Measurements from ENCODE around the gene MAST4. TPM values are rescaled to one million over a fixed set of nuclear protein-coding genes. Genes with fewer than 3 reads are reported as not detected.

MAST4 gene
- total RNA-seq, 2 donors from 2014 or later: 9.5 to 20.8 TPM

DNA sequence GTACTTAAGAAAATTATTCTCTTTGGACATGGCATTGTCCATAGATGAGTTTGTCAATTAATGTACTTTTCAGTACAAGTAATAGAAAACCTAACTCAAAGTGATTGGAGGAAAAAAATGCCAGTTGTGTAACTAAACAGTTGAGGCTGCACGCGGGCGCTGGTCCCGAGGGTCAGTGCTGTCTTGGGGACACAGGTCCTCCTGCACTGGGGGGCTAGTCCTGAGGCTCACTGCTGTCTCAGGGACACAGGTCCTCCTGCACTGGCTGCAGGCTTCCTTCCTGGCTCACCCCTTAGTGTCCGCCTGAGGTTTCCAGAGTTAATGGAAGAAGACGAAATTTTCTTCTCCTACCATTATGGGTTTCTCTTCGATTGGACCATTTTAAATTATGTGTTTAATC, 319.3 kb downstream of the MAST4 start:
- no peak overlapping the region for H3K9ac ChIP-seq (ENCODE audit: low read depth in 2 of 2, low read length in 2 of 2)
- H3K9me3 ChIP-seq: no peaks in the 10 kb centered on the region
- intact Hi-C loops (cut with DNase I): no loop called here
- no peaks in the 10 kb centered on the region for H3K36me3 ChIP-seq
- H3K27ac ChIP-seq: no peak overlapping the region
- DNase-seq: no peak
- H3K27me3 ChIP-seq: no peaks in the 10 kb centered on the region
- H3K4me3 ChIP-seq: no peak overlapping the region
- no peak for TF ChIP-seq CTCF (IDR thresholded peaks at IDR 0.05)
- H3K4me1 ChIP-seq: no peaks in the 10 kb centered on the region

- Histone ChIP-seq H3K9me3 (no peaks in the 10 kb centered on the region), H3K4me1 (no peaks in the 10 kb centered on the region), H3K4me3 (no peak overlapping the region), H3K27me3 (no peaks in the 10 kb centered on the region), H3K27ac (no peak overlapping the region), H3K9ac (ENCODE audit: low read depth in 2 of 2, low read length in 2 of 2) (no peak overlapping the region), H3K36me3 (no peaks in the 10 kb centered on the region)
- TF ChIP-seq CTCF (IDR thresholded peaks at IDR 0.05): no peak
- intact Hi-C loops (cut with DNase I): no loop called here
- DNase-seq: no peak
Observed at GRCh38 chr5:66922881-66923280, 326.7 kb downstream of the MAST4 start.

GRCh38 chr5:66923457-66923856, 327.3 kb downstream of the MAST4 start:
- intact Hi-C loops (cut with DNase I): no loop called here
- Histone ChIP-seq H3K27me3 (no peaks in the 10 kb centered on the region), H3K9ac (ENCODE audit: low read depth in 2 of 2, low read length in 2 of 2) (no peak overlapping the region), H3K4me1 (no peaks in the 10 kb centered on the region), H3K36me3 (no peaks in the 10 kb centered on the region), H3K9me3 (no peaks in the 10 kb centered on the region), H3K4me3 (no peak overlapping the region), H3K27ac (no peak overlapping the region)
- no peak for DNase-seq
- no peak for TF ChIP-seq CTCF (IDR thresholded peaks at IDR 0.05)

DNA sequence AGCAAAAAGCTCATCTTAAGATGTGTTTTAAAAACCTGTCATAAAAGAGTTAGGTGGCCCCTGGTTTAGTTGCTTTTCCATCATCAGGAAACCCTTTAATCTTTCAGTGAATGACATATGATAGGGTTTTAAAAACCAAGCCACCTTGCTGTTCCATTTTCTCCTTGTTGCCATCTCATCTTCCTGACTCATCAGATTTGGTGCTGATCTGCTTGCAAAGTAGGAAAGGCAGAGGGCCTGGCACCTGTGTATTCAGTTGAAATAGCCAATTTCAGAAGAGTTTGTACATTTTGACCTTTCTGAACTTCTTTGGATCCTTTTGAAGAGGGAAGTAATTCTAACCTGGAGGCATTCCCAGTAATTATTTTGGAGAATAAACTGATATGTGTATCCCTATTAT, 327.7 kb downstream of the MAST4 start:
- H3K36me3 ChIP-seq: no peaks in the 10 kb centered on the region
- no peak for DNase-seq
- no peaks in the 10 kb centered on the region for H3K9me3 ChIP-seq
- intact Hi-C loops (cut with DNase I): no loop called here
- H3K4me3 ChIP-seq: no peak overlapping the region
- no peaks in the 10 kb centered on the region for H3K27me3 ChIP-seq
- H3K27ac ChIP-seq: no peak overlapping the region
- TF ChIP-seq CTCF (IDR thresholded peaks at IDR 0.05): no peak
- H3K4me1 ChIP-seq: no peaks in the 10 kb centered on the region
- no peak overlapping the region for H3K9ac ChIP-seq (ENCODE audit: low read depth in 2 of 2, low read length in 2 of 2)

GRCh38 chr5:66927140-66927539, 330.9 kb downstream of the MAST4 start:
- Histone ChIP-seq H3K27ac (no peak overlapping the region), H3K27me3 (no peaks in the 10 kb centered on the region), H3K4me3 (no peak overlapping the region), H3K9ac (ENCODE audit: low read depth in 2 of 2, low read length in 2 of 2) (no peak overlapping the region), H3K36me3 (no peaks in the 10 kb centered on the region), H3K4me1 (no peaks in the 10 kb centered on the region), H3K9me3 (no peaks in the 10 kb centered on the region)
- TF ChIP-seq CTCF (IDR thresholded peaks at IDR 0.05): no peak
- intact Hi-C loops (cut with DNase I): no loop called here
- DNase-seq: no peak

DNA sequence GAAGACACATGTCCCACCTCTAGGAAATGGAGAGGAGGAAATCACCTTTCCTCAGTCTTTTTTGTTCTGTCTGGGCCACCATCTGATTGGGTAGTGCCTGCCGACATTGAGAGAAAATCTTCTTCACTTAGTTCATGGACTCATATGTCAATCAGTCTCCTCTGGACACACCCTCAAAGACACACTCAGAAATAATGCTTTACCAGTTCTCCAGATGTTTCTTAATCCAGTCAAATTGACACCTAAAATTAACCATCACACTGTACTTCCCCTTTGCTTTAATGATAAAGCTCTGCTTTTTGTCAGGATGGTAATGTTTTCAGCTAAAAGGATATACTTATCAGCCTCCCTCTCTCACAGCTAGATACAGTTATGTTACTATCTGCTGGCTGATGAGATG, 333.1 kb downstream of the MAST4 start:
- Histone ChIP-seq H3K4me1 (no peaks in the 10 kb centered on the region), H3K9ac (ENCODE audit: low read depth in 2 of 2, low read length in 2 of 2) (no peak overlapping the region), H3K36me3 (no peaks in the 10 kb centered on the region), H3K27me3 (no peaks in the 10 kb centered on the region), H3K4me3 (no peak overlapping the region), H3K9me3 (no peaks in the 10 kb centered on the region), H3K27ac (no peak overlapping the region)
- DNase-seq: no peak
- TF ChIP-seq CTCF (IDR thresholded peaks at IDR 0.05): no peak
- intact Hi-C loops (cut with DNase I): no loop called here
